ENCODE measurements around the gene SLC4A8. TPM values are rescaled to one million over a fixed set of nuclear protein-coding genes. Genes with fewer than 3 reads are reported as not detected.

SLC4A8 gene
- total RNA-seq, 4 donors from 2014 or later = 0.04 to 0.22 (median 0.15) TPM

- H3K9me3 ChIP-seq = no peaks in the 10 kb centered on the region
- peaks cover 10 to 13% (median 11%) of the 10 kb centered on the region in 3 donors for H3K4me1 ChIP-seq
- H3K27ac ChIP-seq = no peak overlapping the region
- H3K4me3 ChIP-seq = peak overlapping the region in 3 of 4 donors; percentile 45 to 70 (median 50)
- DNase-seq = no peak
- TF ChIP-seq POLR2A (IDR thresholded peaks at IDR 0.05) (no peak), CTCF (IDR thresholded peaks at IDR 0.05) (no peak)
- WGBS, 2 donors = 25 to 35% methylated on average over 6 to 9 of the region's 10 CpGs
- no peaks in the 10 kb centered on the region for H3K36me3 ChIP-seq
- H3K27me3 ChIP-seq = peaks cover 0 to 74% (median 2%) of the 10 kb centered on the region in 4 donors
- intact Hi-C loops (cut with DNase I) = loop anchor here (5.0 kb wide), 1 partner anchor 103 kb away; no protein-coding TSS in a partner anchor
Observed at GRCh38 chr12:51424094-51424661, 453 bp upstream of the SLC4A8 start.

GRCh38 chr12:51428256-51428655 lies 3.6 kb downstream of the SLC4A8 start:
- 82 to 90% methylated on average over 4 of the region's 4 CpGs for WGBS, 2 donors
- H3K4me1 ChIP-seq = peaks cover 10 to 13% (median 11%) of the 10 kb centered on the region in 3 donors

GRCh38 chr12:51429700-51430099 lies 5.1 kb downstream of the SLC4A8 start:
- no peak for TF ChIP-seq POLR2A (IDR thresholded peaks at IDR 0.05)
- no peak for TF ChIP-seq CTCF (IDR thresholded peaks at IDR 0.05)
- no peaks in the 10 kb centered on the region for H3K9me3 ChIP-seq
- H3K36me3 ChIP-seq = no peaks in the 10 kb centered on the region
- H3K27me3 ChIP-seq = peaks cover 0 to 51% (median 1%) of the 10 kb centered on the region in 4 donors
- H3K4me1 ChIP-seq = peaks cover 6 to 7% (median 7%) of the 10 kb centered on the region in 3 donors
- no peak overlapping the region for H3K4me3 ChIP-seq
- WGBS, 2 donors = 100% methylated on average over 1 to 4 of the region's 4 CpGs
- intact Hi-C loops (cut with DNase I) = no loop called here
- DNase-seq = no peak
- H3K27ac ChIP-seq = no peak overlapping the region

More at GRCh38 chr12:51428256-51428655, 3.6 kb downstream of the SLC4A8 start:
- intact Hi-C loops (cut with DNase I) = no loop called here
- H3K36me3 ChIP-seq = no peaks in the 10 kb centered on the region
- TF ChIP-seq CTCF (IDR thresholded peaks at IDR 0.05) (no peak), POLR2A (IDR thresholded peaks at IDR 0.05) (no peak)
- H3K9me3 ChIP-seq = no peaks in the 10 kb centered on the region
- no peak for DNase-seq
- no peak overlapping the region for H3K4me3 ChIP-seq
- H3K27me3 ChIP-seq = peaks cover 0 to 58% (median 2%) of the 10 kb centered on the region in 4 donors
- H3K27ac ChIP-seq = no peak overlapping the region

GRCh38 chr12:51430196-51430895 lies 5.7 kb downstream of the SLC4A8 start:
- Histone ChIP-seq H3K4me3 (no peak overlapping the region), H3K4me1 (peaks cover 0 to 1% (median under 1%) of the 10 kb centered on the region in 3 donors), H3K27ac (no peak overlapping the region), H3K27me3 (peaks cover 0 to 50% (median 0%) of the 10 kb centered on the region in 4 donors), H3K9me3 (no peaks in the 10 kb centered on the region), H3K36me3 (no peaks in the 10 kb centered on the region)
- TF ChIP-seq POLR2A (IDR thresholded peaks at IDR 0.05) = no peak
- TF ChIP-seq CTCF (IDR thresholded peaks at IDR 0.05) = no peak
- intact Hi-C loops (cut with DNase I) = no loop called here
- 64 to 65% methylated on average over 4 of the region's 4 CpGs for WGBS, 2 donors
- no peak for DNase-seq

- H3K4me3 ChIP-seq = no peak overlapping the region
- no peak for DNase-seq
- TF ChIP-seq POLR2A (IDR thresholded peaks at IDR 0.05) = no peak
- no peak for TF ChIP-seq CTCF (IDR thresholded peaks at IDR 0.05)
- intact Hi-C loops (cut with DNase I) = no loop called here
- 68 to 91% methylated on average over 2 of the region's 2 CpGs for WGBS, 2 donors
- peaks cover 0 to 43% (median 0%) of the 10 kb centered on the region in 4 donors for H3K27me3 ChIP-seq
- H3K27ac ChIP-seq = no peak overlapping the region
- no peaks in the 10 kb centered on the region for H3K4me1 ChIP-seq
- H3K36me3 ChIP-seq = no peaks in the 10 kb centered on the region
- no peaks in the 10 kb centered on the region for H3K9me3 ChIP-seq
Observed at GRCh38 chr12:51432921-51433320, 8.3 kb downstream of the SLC4A8 start.

Data from esophagus squamous epithelium (tissue), 5 donors.